Body of pancreas (tissue), 4 donors: ENCODE measurements around the gene NPY1R.

Source experiments
- POLR2A ChIP-seq, 3 donors: fragments of 450-650 bp; IDR thresholded peaks; one replicate each; pipeline ENCODE4 v1.6.1; 2016; ENCODE audit warnings: antibody characterized with exemption in 3 of 3, mild to moderate bottlenecking in 2 of 3
- TF ChIP-seq, protein P1 (sequence below), 7 experiments: fragments of 450-650 bp in 4 of 7; fragments of 200-600 bp in 3 of 7; sonication (generic) in 3 of 7; IDR thresholded peaks; one replicate each; pipeline ENCODE4 v1.5.1; 2016 to 2019; ENCODE audit warnings: antibody characterized with exemption in 7 of 7

DNA sequence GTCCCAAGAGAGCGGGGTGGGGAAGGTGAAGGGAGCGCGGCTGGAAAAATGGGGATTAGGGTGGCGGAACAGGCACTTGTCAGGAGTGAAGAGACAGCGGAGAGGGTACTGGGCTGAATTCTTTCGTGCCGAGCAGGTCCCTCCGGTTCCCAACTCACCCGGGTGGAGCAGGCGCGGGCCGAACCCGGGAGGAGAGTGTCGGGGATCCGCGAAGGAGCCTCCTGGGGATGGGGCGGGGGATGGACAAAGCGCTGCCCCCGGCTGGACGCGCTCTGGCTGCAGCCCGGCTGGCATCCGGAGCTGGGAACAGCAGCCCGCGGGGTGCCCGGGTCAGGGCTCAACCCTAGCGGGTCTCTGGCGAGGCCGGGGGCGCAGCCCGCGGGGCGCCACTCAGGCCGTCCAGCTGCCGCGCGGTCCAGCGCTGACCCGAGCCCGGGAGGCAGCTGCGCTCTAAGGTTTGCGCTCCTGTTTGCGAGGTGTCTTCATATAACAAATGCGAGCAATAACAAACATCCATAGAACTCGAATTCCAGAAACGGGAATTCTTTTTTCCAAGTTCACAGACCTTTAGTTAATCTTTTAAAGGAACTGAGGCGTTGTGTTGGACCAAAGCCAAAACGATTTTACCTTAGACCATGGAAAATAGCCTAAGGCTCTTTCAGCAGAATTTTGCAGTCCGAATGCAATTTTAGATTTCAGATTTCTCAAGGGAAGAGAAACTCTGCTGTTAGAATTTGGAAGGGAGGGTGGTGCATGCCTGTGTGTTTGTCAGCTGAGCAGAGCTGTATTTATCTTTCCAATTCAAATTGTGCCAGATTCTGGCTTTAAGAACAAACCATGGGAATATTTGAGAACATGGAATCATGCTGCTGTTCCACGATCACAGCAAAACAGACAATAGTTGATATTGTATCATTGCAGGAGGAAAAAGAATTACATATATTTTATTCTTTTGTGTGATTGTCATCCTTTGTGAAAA is 12.0 kb upstream of the NPY1R start:
- TF ChIP-seq, protein P1, sequence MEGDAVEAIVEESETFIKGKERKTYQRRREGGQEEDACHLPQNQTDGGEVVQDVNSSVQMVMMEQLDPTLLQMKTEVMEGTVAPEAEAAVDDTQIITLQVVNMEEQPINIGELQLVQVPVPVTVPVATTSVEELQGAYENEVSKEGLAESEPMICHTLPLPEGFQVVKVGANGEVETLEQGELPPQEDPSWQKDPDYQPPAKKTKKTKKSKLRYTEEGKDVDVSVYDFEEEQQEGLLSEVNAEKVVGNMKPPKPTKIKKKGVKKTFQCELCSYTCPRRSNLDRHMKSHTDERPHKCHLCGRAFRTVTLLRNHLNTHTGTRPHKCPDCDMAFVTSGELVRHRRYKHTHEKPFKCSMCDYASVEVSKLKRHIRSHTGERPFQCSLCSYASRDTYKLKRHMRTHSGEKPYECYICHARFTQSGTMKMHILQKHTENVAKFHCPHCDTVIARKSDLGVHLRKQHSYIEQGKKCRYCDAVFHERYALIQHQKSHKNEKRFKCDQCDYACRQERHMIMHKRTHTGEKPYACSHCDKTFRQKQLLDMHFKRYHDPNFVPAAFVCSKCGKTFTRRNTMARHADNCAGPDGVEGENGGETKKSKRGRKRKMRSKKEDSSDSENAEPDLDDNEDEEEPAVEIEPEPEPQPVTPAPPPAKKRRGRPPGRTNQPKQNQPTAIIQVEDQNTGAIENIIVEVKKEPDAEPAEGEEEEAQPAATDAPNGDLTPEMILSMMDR (IDR thresholded peaks at IDR 0.05), result no peak
- TF ChIP-seq POLR2A (IDR thresholded peaks at IDR 0.05), result no peak
